ENCODE data around the gene JAKMIP1. TPM values are rescaled to one million over a fixed set of nuclear protein-coding genes. Genes with fewer than 3 reads are reported as not detected.

The JAKMIP1 gene
- total and polyA plus RNA-seq, 2 of the 13 experiments (the other 11 are each of a cell fraction or from before 2014, with no cell fraction given): not detected

GRCh38 chr4:6208416-6208815 lies 8.1 kb upstream of the JAKMIP1 start:
- DNase-seq (ENCODE audit: low spot score) (no peak), ATAC-seq (no peak)

GRCh38 chr4:6207602-6208001 lies 7.3 kb upstream of the JAKMIP1 start:
- CTCF ChIA-PET (ENCODE audit: low intra/inter-chr PET ratio, low total read pairs): no interaction called here
- Histone ChIP-seq H3K36me3 (replicated peaks in 1 of 2; ENCODE audit: control insufficient read depth in 1 of 2, insufficient read depth in 2 of 2, low read length in 2 of 2) (no peaks in the 10 kb centered on the region), H3K4me1 (ENCODE audit: insufficient read depth, low read length) (no peaks in the 10 kb centered on the region), H3K27ac (ENCODE audit: extremely low read length, insufficient read depth, low read length) (no peak overlapping the region), H3K27me3 (ENCODE audit: control insufficient read depth in 1 of 2, insufficient read depth in 2 of 2, low read length in 2 of 2) (peaks cover 0 to 7% of the 10 kb centered on the region in 2 experiments; a peak in 1 of 5 replicates), H3K79me2 (ENCODE audit: insufficient read depth, low read length) (no peaks in the 10 kb centered on the region), H3K4me2 (ENCODE audit: low read depth, low read length) (no peak overlapping the region), H3K4me3 (replicated peaks in 1 of 3; ENCODE audit: insufficient read depth in 1 of 3, low read depth in 2 of 3, low read length in 3 of 3) (no peak overlapping the region), H4K20me1 (ENCODE audit: insufficient read depth, low read length) (no peaks in the 10 kb centered on the region), H3K9me3 (ENCODE audit: low read length) (no peaks in the 10 kb centered on the region), H3K9ac (ENCODE audit: insufficient read depth, low read depth, low read length) (no peak overlapping the region), H2AFZ (ENCODE audit: low read length) (no peak overlapping the region)
- 50% methylated on average over 2 of the region's 4 CpGs for WGBS (ENCODE audit: low lambda C conversion rate)
- no TSS peak for BruUV-seq (replicated peaks)
- in situ Hi-C loops (cut with HindIII; ENCODE audit: extremely low pct_ligation_motif_present, low pct_unique_long_range_greater_than_20kb) (no loop called here), intact Hi-C loops (cut with micrococcal nuclease; ENCODE audit: unreplicated experiment) (no loop called here)
- TF ChIP-seq E2F5 (CRISPR knock-in tag; conservative IDR thresholded peaks at IDR 0.05) (no peak), ZNF101 (CRISPR knock-in tag; IDR thresholded peaks at IDR 0.05; ENCODE audit: borderline replicate concordance, low read depth) (no peak), GABPA (IDR thresholded peaks at IDR 0.05; ENCODE audit: low read depth, low read length) (no peak), GABPA (CRISPR knock-in tag; IDR thresholded peaks at IDR 0.05; ENCODE audit: low read depth) (no peak), NR2C2 (CRISPR knock-in tag; IDR thresholded peaks at IDR 0.05; ENCODE audit: borderline replicate concordance) (no peak), SMARCC2 (IDR thresholded peaks at IDR 0.05) (no peak), U2AF2 (IDR thresholded peaks at IDR 0.05; ENCODE audit: low read depth, low read length) (no peak), AKAP8 (CRISPR knock-in tag; IDR thresholded peaks at IDR 0.05) (no peak), ZNF234 (CRISPR knock-in tag; conservative IDR thresholded peaks at IDR 0.05) (no peak), ZNF263 (CRISPR knock-in tag; IDR thresholded peaks at IDR 0.05) (no peak), ZNF143 (CRISPR knock-in tag; IDR thresholded peaks at IDR 0.05) (no peak), CBX5 (CRISPR knock-in tag; IDR thresholded peaks at IDR 0.05; ENCODE audit: borderline replicate concordance) (no peak)
- FAIRE-seq (no peak), ATAC-seq (no peak), DNase-seq (ENCODE audit: low spot score) (no peak)
- POLR2A ChIA-PET: no interaction called here

More at GRCh38 chr4:6208416-6208815, 8.1 kb upstream of the JAKMIP1 start:
- WGBS (ENCODE audit: low lambda C conversion rate): 7% methylated on average over 3 of the region's 6 CpGs
- in situ Hi-C loops (cut with HindIII; ENCODE audit: extremely low pct_ligation_motif_present, low pct_unique_long_range_greater_than_20kb) (no loop called here), intact Hi-C loops (cut with micrococcal nuclease; ENCODE audit: unreplicated experiment) (no loop called here)
- Histone ChIP-seq H3K79me2 (ENCODE audit: insufficient read depth, low read length) (no peaks in the 10 kb centered on the region), H3K27me3 (ENCODE audit: control insufficient read depth in 1 of 2, insufficient read depth in 2 of 2, low read length in 2 of 2) (peaks cover 0 to 7% of the 10 kb centered on the region in 2 experiments; a peak in 1 of 5 replicates), H2AFZ (ENCODE audit: low read length) (no peak overlapping the region), H3K4me3 (replicated peaks in 1 of 3; ENCODE audit: insufficient read depth in 1 of 3, low read depth in 2 of 3, low read length in 3 of 3) (no peak overlapping the region), H3K36me3 (replicated peaks in 1 of 2; ENCODE audit: control insufficient read depth in 1 of 2, insufficient read depth in 2 of 2, low read length in 2 of 2) (no peaks in the 10 kb centered on the region), H3K4me2 (ENCODE audit: low read depth, low read length) (no peak overlapping the region), H3K27ac (ENCODE audit: extremely low read length, insufficient read depth, low read length) (no peak overlapping the region), H3K9ac (ENCODE audit: insufficient read depth, low read depth, low read length) (no peak overlapping the region), H3K9me3 (ENCODE audit: low read length) (no peaks in the 10 kb centered on the region), H4K20me1 (ENCODE audit: insufficient read depth, low read length) (no peaks in the 10 kb centered on the region), H3K4me1 (ENCODE audit: insufficient read depth, low read length) (no peaks in the 10 kb centered on the region)
- TF ChIP-seq ZNF317 (CRISPR knock-in tag; IDR thresholded peaks at IDR 0.05) (no peak), HIVEP1 (CRISPR knock-in tag; IDR thresholded peaks at IDR 0.05) (no peak), ZSCAN12 (CRISPR knock-in tag; IDR thresholded peaks at IDR 0.05) (no peak)
- BruUV-seq (replicated peaks): no TSS peak
- no peak for FAIRE-seq
- POLR2A ChIA-PET: no interaction called here
- CTCF ChIA-PET (ENCODE audit: low intra/inter-chr PET ratio, low total read pairs): no interaction called here
